Stimulated activated CD8-positive, alpha-beta memory T cell treated with anti-CD3 and anti-CD28 coated beads, Interleukin-2, amount 100 ng/mL, for 48 hours (primary cell): ENCODE measurements around the gene LPP.
"Not testable (repeated sequence)": the region's sequence is repeated elsewhere in the genome, so short reads cannot be mapped to it uniquely, and the experiment has no call there.

Experiments
- DNase-seq, 2 donors: peaks; one replicate each; pipeline ENCODE4 v3.0.0-alpha.2; 2020; ENCODE audit warnings: low read depth in 2 of 2

LPP gene

DNA sequence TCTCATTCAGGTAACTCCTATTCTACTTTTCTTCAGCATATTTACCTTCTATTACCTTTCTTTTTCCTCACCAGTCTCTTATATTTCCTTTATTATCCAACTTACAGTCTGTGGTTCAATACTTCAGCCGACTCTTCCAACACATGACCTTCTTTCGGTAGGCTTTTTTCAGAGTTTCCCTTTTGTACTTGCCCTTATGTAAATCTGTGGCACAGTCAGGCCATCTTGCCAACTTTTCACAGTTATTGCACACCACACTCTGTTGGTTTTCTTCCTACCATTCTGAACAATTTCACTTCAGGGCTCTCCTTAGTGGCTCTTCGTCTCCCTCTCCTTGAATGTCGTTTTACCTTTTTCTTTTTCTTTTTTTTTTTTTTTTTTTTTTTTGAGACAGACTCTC lies 427.8 kb downstream of the LPP start:
- DNase-seq = no peak

DNA sequence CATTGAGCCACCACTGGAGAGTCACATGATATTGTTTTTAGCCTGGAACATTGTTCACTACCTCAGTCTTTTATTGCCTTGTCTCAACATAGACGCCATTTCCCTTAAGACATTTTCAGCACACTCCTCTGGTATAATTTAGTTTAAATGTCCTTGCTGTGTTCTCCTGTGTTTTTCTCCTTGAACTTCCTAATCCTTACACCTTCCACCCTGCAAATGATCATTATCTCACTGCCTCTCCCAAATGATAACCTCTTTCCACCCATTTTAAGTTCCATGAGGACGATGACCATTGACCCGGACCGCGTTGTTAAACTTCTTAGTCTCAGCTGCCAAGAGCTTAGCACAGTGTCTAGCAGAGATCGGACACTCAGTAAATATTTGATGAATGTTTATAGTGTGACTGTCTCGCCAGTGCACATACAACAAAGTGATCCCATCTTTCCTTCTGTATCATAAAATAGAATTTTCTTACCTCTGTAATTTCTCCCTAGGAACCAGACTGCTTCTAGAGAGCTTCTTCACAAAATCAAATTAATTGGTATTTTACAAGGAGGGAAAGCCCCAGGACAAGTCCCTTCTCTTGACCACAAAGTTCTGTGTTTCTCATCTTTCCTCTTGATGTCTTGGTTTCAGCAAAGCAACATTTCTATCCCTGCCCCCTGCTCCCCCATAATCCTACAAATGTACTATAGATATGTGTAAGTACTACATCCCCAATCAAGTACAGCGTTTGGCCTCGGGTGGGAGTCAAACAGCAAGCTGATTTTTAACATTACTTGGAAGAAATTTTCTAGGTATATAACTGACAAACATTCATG lies 429.6 kb downstream of the LPP start:
- peak; percentile 13 to 15 for DNase-seq

DNA sequence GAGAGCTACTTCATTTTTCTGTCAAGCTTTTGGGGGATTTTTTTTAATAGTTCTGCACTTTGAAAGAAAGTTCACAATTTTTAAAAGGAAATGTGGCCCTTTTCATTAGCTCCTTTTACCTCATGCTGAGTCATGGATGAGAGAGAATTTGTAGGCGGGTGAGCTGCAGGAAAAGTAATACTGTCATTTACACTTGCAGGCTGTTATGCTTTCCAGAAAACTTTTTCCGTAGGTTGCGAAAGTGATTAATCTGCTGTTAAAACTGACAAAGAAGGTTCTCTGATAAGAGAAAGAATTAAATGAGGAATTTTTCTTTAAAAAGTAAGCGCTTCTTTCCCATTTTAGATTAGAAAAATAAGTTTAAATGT lies 430.2 kb downstream of the LPP start:
- no peak for DNase-seq

DNA sequence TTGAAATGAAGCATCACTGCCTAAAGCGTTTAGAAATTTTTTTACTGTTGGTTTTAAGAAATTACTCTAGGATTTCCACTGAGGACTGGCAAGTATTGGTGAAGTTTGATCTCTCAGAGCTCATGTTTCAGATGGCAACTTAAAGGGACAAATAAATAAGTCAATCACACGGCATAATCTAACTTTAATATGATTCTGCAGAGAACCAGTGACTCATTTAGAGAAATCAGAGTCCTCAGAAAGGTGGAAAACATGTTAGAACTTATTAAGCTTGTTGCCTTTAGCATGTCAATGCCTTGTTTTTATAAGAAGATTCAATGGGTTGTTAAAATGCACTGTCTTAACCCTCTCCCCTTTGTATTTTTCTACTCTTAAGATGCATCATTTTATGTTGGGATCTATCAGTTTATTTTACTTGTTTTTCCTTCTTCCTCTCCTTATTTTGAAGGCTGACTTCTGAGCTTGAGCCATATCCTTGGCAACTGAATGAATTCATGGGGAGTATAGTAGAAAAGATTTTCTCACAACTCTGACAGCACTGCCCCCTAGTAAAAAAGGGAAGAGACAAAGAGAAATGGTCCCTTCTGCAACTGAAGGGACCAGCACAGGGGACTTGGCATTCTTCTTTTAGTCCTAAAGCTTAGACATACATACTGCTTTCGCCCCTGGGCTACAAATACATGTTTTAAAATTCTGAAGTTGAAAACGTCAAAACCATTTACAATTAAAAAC lies 431.2 kb downstream of the LPP start:
- DNase-seq = no peak

DNA sequence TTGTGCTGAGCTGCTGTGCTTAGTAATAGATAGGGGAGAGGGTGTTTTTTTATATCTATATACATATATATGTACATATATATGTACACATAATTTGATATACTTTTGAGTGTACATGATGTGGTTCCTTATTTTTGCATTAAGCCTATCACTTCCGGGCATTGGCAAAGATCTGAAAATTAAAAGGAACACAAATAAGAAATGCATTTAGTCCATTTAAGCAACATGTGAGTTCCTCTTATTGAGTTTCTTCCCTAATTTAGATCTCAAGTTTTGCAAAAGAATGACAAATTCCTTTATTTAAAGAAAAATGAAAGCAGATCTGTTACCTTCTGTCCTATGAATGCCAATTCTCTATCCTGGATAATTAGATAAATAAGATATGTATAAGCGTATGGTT lies 435.1 kb downstream of the LPP start:
- DNase-seq = no peak

DNA sequence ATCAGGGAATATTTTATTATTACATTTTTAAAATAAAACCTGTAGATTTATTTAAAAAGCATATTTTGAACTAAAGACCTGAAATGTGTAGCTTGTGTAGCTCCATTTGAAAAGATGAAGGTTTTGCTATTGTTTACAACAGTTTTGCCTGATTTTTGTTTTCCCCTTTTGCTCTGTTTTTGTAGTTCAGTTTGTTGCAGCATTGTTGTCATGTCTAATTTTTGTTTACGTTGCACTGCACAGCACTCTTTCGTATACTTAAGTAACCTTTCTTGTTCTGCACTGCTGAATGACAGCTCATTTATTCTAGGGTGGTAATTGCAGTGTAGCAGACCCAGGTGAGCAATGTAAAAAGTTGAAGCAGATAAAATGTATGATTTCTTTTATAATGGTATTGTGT lies 435.8 kb downstream of the LPP start:
- DNase-seq = no peak

DNA sequence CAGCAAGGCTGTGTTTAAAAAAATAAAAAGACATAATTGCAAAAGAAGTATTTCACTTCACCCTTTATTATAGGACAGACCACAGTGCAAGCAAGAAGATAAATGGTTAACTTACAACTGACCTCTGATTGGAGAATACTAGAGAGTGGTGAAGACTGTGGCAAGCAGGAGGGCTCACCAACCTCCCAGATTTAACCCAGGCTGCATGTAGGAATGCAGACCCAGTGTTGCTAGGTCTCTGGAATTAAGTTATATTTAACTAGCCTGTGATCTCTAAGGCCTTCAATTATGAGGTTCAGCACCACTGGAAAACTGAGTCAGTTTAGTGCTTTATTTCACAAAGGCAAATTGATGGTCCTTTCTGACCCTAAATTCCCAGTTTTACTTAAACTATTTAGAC lies 436.6 kb downstream of the LPP start:
- no peak for DNase-seq

DNA sequence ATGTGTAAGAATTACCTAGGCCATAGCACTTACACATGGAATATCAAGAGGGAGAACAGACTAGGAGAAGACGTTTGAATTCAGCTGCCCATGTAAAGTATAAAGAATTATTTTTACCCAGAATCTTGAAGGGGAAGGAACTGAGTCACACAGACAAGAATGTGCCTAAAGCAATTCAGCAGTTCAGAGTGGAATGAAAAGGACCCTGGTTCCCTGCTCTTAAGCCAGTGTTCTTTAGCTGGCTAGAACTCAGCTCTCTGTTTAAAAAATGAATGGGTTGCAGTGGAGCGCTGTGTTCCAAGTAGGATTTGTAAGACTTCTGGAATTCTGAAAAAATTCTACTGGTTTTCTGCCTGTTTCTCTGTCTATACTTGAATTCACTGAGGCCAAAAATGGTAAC lies 440.2 kb downstream of the LPP start:
- DNase-seq = no peak

DNA sequence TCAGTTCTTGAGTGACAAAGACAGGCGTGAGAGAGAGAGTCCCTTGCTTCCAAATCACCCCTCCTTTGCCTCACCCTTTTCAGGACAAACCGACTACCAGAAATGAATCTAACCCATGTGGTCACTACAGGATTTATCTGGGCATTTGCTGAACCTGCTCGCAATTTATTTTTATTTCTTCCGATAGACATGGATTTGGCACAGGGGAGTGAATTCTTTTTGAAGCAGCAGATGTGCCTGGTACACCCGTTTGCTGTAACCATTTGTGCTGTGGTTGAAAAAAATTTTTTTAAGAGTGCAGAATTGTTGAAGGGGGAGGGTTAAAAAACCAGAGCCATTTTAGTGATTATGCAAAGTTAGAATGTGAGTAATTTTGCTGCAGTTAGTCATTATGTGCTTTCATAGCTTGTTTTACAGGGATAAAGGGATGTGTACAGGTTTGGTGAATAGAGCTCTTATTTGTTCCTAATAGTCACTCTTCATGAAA lies 442.0 kb downstream of the LPP start:
- no peak for DNase-seq

DNA sequence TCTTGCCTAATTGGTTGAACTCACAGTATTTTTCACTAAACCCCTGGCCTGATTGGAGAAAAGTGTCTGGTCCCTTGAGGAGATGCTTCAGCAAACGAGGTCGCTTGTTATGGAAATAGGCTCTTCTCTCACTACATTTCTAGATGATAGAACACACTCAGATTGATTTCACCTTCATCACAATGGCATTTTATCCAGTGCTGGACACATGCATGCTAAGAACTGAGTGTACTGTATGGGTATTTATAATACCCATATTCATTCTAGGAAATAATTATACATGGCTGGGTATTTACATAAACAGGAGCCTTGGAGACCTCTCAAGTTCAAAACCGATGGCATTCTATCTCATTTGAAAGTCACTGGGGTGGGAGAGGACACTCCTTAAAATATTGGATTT lies 444.9 kb downstream of the LPP start:
- DNase-seq = no peak

DNA sequence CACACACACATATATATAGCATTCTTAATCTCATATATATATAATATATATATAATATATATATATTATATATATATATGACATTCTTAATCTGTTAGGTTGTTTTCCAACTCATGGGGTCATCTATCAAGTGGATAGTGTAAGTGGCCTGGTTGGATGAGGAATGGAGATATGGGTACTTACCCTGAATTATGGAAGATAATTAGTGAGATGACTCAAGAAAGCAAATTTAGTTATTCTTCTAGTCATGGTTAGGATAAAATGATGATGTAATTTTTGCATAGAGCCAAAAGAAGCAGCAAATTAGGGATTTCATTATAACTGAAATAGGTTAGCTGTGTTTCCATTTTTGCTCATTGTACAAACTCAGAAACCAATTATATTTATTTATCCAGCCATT lies 448.2 kb downstream of the LPP start:
- no peak for DNase-seq

DNA sequence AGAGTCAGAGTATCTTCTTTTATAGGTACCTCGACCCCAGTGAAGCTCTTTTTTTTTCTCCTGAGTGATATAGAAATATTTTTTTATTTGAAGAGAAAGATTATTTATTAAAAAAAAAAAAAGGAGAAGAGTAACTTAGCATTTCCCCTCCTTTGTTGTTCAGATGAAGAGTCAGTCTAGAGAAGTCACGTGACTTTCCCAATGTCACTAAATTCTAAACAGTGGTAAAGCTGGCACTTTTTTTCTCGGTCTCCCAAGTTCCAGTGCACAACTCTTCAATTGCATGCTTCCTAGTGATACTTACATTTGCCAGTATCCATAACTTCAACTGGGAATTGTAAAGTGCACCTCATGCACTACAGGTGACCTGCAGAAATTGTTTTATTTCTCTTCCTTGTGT lies 448.7 kb downstream of the LPP start:
- no peak for DNase-seq

DNA sequence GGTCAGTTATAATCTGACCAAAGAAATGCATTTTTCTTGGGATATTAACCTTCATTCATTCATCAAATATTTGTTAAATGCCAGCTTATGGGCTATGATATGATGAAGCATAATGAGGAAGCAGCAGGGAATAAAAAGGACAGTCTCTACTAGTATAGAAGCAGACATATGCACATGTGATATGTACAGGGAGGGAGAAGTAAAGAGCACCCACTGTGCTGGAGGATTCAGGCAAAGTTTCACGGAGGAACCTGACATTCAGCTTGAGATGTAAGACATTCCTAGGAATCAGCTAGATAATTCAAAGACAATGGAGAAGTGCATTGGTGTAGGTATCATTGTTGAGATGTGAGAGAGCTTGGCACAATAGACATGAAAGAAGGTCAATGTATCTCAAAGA lies 450.7 kb downstream of the LPP start:
- no peak for DNase-seq

DNA sequence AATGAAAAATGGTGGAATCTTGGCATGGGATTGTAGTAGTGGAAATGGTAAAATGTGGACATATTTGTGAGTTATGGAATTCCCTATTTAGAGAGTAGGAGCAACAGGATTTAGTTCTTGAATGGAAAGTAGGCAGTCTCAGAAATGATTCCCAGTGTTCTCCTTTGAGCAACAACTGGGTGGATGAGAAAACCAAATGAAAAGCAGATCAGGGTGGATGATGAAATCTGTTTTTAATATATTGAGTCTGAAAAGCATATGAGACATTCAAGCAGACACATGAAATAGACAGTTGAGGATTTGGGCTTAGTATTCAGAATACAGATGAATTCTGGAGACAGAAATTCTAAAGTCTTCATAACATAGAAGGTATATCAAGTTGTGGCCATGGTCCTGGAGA lies 451.3 kb downstream of the LPP start:
- no peak for DNase-seq

DNA sequence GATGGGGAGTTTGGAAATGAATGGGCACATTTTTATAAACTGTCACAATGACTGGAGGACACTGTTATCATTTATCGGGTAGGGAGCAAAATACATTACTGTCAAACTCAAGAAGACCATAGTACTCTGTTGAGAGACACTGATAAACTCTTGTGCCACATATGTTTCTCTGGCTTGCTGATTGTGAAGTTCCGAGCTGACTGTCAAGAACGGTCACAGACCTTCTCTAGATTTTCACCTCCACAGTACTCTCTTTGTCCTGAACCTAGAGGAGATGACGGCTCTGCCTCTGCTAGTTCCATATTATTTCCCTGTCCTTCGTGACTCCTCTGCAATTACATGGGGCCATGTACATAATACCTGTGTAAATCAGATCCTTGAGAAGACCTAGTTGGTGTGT lies 451.9 kb downstream of the LPP start:
- DNase-seq = no peak

DNA sequence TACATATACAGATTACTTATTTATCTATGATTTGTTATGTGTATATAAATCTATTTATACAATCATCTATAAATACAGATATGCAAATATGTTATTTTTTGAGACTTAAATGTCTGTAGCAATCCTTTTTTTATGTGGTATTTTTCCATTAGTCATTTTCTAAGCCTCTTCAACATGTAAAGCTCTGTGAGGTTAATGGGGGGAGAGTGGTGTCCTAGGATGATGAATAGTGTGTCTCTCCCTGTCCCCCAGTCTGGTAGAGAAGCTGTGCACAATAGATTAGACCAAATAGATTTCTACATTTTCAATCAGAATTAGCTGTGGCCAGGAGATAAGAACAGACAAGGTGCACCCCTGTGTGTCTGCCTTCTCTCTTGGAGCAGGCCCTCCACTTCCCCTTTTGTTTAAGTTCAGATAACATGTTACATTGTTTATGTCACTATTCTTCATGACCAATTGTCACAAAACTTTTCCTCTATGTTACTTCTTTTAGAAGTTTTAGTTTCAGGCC lies 453.9 kb downstream of the LPP start:
- no peak for DNase-seq

DNA sequence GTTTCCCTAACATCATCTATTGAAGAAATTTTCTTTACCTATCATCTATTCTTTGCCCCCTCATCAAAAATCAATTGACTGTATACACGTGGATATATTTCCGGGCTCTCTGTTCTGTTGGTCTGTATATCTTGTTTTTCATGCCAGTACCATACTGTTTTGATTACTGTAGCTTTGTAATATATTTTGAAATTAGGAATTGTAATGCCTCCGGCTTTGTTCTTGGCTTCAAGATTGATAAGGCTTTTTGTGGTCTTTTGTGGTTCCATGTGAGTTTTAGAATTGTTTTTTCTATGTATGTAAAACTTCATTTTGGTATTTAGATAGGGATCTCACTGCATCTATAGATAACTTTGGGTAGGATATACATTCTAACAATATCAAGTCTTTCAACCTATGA lies 454.4 kb downstream of the LPP start:
- no peak for DNase-seq

DNA sequence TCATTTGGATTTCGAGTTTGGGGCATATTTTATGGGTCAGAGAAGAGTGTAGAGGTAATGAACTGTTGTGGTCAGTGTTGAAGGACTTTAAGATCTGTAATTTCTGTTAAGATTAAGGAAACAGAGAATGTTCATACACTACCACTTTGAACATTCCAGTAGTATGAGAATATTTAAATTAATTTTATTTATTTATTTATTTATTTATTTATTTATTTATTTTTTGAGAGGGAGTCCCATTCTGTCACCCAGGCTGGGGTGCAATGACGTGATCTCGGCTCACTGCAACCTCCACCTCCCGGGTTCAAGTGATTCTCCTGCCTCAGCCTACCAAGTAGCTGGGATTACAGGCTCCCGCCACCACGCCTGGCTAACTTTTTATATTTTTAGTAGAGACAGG lies 459.8 kb downstream of the LPP start:
- DNase-seq = not testable (repeated sequence)

DNA sequence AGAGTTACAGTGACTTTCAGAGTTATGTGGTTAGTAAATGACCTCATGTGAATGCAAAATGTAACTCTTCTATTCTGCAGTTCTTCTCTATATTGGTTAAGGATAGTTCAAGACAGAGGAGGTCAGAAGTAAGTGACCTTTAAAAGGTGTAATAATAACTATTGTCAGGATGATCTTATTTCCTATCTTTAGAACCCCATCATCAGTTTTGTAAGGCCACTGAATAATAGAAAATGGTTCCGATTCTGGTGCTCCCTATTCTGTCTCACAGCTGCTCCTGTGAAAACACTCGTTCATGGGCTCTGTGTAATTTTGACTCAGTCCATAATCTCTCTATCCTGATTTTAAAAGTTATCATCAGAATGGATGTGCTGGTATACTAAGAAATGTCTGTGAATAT lies 463.3 kb downstream of the LPP start:
- no peak for DNase-seq

DNA sequence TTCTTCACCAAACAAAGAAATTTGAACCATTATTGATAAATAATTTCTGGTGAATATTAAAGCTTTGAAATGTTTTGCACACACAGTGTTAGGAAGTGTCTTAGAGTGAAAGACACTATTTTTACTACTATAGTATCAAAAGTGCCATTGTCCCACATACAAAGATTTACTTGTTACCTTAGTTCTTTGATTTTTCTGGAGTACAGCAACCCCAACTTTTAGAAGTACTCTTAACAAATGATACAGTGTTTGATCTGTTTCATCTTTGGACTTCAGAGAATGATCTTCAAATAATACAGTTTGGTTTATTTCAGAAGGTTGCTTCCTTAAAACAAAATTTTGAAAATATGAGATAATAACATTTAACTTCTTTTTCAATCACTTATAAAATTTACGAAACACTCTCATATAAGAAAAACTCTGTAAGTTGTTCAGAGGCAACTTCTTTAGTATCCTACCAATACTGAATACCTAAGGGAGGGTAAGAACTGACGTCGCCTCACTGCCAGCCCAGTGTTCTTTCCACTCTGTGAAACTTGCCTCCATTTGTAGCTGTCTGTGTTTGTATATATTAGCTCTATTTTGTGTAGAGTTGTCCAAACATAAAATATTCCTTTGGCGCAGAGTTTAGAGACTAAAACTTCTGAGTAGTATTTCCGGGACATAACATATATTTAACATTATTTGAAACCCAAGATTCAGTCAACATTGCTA lies 464.2 kb downstream of the LPP start:
- no peak for DNase-seq

DNA sequence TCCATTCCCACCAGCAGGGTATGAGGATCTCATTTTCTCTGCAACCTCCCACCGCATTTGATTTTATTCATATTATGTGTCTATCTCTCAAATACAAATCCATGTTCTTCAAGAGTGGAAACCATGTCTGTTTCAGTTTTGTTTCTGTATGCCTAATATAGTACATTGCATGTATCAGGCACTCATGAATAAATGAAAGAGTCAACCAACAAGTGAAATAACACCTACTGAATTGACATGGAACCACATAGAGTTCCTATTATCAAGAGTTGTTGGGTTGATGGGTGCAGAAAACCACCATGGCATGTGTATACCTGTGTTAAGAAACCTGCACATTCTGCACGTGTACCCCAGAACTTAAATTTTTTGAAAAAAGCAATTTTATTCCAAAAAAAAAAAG lies 466.8 kb downstream of the LPP start:
- DNase-seq = no peak

DNA sequence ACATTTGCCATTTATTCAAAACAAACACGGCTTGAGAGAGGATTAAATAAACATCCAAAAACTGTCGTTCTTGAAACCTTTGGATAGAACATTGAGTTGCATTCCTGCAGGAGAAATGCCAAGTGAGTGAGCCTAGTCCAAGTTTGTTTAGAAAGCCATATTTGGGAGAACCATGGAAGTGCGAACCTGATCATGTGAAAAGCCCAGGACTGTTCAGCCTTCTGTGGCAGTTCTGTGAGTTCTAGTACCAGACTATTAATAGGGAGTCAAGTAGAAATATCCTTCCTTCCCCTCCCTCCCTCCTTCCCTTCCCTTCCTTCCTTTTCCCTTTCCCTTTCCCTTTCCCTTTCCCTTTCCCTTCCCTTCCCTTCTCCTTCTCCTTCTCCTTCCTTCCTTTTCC lies 470.4 kb downstream of the LPP start:
- no peak for DNase-seq

DNA sequence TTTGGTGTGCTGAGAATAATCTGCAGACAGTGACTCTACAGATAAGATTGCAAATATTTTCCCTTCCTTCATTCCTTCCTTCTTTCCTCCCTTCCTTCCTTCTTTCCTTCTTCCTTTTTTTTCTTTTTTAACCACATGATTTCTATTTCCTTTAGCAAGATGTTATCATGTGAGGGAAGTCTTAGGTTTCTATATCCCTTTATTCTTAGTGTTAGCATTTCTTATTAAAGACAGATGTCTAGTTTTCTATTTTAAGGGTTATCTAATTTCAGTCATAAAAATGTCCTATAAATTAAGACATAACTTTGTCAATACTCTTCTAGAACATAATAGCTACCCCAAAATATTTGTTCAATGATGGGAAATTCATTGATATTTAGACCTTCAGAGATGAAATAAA lies 470.9 kb downstream of the LPP start:
- DNase-seq = no peak
